GM18873 (cell line): Measurements from ENCODE around the gene ADCK1.
"Not testable (repeated sequence)": the region's sequence is repeated elsewhere in the genome, so short reads cannot be mapped to it uniquely, and the experiment has no call there.

ENCODE experiments used
- ATAC-seq: cut with Tn5 transposase; IDR thresholded peaks from one replicate; pipeline ENCODE4 v1.9.1; 2021; ENCODE audit warnings: mild to moderate bottlenecking, moderate library complexity, moderate number of reproducible peaks; ENCODE audit not compliant: unreplicated experiment, low FRiP score

Gene ADCK1

GRCh38 chr14:77808250-77808649 is 8.3 kb downstream of the ADCK1 start:
- no peak for ATAC-seq

GRCh38 chr14:77809011-77809410 is 9.1 kb downstream of the ADCK1 start:
- no peak for ATAC-seq

- ATAC-seq = peak; percentile 69
These were observed 12.1 kb downstream of the ADCK1 start for GRCh38 chr14:77812028-77812427.

GRCh38 chr14:77812682-77813081 is 12.8 kb downstream of the ADCK1 start:
- ATAC-seq = not testable (repeated sequence)

- ATAC-seq = no peak
These were observed 22.4 kb downstream of the ADCK1 start for GRCh38 chr14:77822307-77822706.

GRCh38 chr14:77822741-77823140 is 22.8 kb downstream of the ADCK1 start:
- ATAC-seq = no peak

GRCh38 chr14:77823378-77823777 is 23.5 kb downstream of the ADCK1 start:
- no peak for ATAC-seq

- ATAC-seq = no peak
These were observed 26.1 kb downstream of the ADCK1 start for GRCh38 chr14:77825895-77826519.

GRCh38 chr14:77830692-77831091 is 30.8 kb downstream of the ADCK1 start:
- no peak for ATAC-seq

GRCh38 chr14:77832297-77832696 is 32.4 kb downstream of the ADCK1 start:
- no peak for ATAC-seq

- no peak for ATAC-seq
These were observed 38.0 kb downstream of the ADCK1 start for GRCh38 chr14:77837926-77838325.

GRCh38 chr14:77838831-77839511 is 39.1 kb downstream of the ADCK1 start:
- ATAC-seq = no peak

- ATAC-seq = no peak
These were observed 43.3 kb downstream of the ADCK1 start for GRCh38 chr14:77843195-77843594.

- ATAC-seq = no peak
These were observed 43.7 kb downstream of the ADCK1 start for GRCh38 chr14:77843651-77844050.

- ATAC-seq = no peak
These were observed 44.9 kb downstream of the ADCK1 start for GRCh38 chr14:77844802-77845201.

GRCh38 chr14:77848031-77848430 is 48.1 kb downstream of the ADCK1 start:
- no peak for ATAC-seq

- no peak for ATAC-seq
These were observed 49.8 kb downstream of the ADCK1 start for GRCh38 chr14:77849711-77850110.

GRCh38 chr14:77853919-77854318 is 54.0 kb downstream of the ADCK1 start:
- ATAC-seq = no peak

GRCh38 chr14:77856941-77857340 is 57.0 kb downstream of the ADCK1 start:
- ATAC-seq = no peak

GRCh38 chr14:77859934-77860570 is 60.1 kb downstream of the ADCK1 start:
- ATAC-seq = no peak

- no peak for ATAC-seq
These were observed 61.3 kb downstream of the ADCK1 start for GRCh38 chr14:77861201-77861600.
